NT2/D1 (cell line): ENCODE data around the gene FAAH.
A peak's percentile ranks its signal among the peaks of the same experiment; 100 is the strongest.

Experiments used
- DNase-seq: peaks from one replicate; pipeline ENCODE4 v3.0.0-alpha.2; 2011; ENCODE audit warnings: low read depth, low spot score
- H3K27me3 ChIP-seq: 2 replicates; pipeline ENCODE4 v1.6.0; 2011; ENCODE audit warnings: mild to moderate bottlenecking; ENCODE audit not compliant: insufficient read length, insufficient read depth
- H3K36me3 ChIP-seq: 2 replicates; pipeline ENCODE4 v1.6.1; 2011; ENCODE audit warnings: mild to moderate bottlenecking, low read length, mixed read lengths; ENCODE audit not compliant: insufficient read depth, insufficient read length
- H3K4me1 ChIP-seq: 2 replicates; pipeline ENCODE4 v1.5.1; 2011; ENCODE audit not compliant: insufficient read depth, insufficient read length
- H3K4me3 ChIP-seq: 2 replicates; pipeline ENCODE4 v1.5.1; 2011; ENCODE audit warnings: low read depth; ENCODE audit not compliant: insufficient read length
- H3K9ac ChIP-seq: 2 replicates; pipeline ENCODE4 v1.6.0; 2011; ENCODE audit warnings: low read depth; ENCODE audit not compliant: insufficient read length
- H3K9me3 ChIP-seq: 2 replicates; pipeline ENCODE4 v1.5.1; 2011; ENCODE audit warnings: mild to moderate bottlenecking, low read length; ENCODE audit not compliant: insufficient read depth
- SUZ12 ChIP-seq: IDR thresholded peaks from 2 replicates; pipeline ENCODE4 v1.6.1; 2011; ENCODE audit not compliant: insufficient read length, insufficient read depth; ENCODE audit errors: extremely low read depth
- YY1 ChIP-seq: IDR thresholded peaks from 2 replicates; pipeline ENCODE4 v1.6.1; 2011; ENCODE audit not compliant: insufficient read length, insufficient read depth
- ZNF274 ChIP-seq: IDR thresholded peaks from 2 replicates; pipeline ENCODE4 v1.6.1; 2011; ENCODE audit warnings: mild to moderate bottlenecking, low read depth, low read length

FAAH gene

DNA sequence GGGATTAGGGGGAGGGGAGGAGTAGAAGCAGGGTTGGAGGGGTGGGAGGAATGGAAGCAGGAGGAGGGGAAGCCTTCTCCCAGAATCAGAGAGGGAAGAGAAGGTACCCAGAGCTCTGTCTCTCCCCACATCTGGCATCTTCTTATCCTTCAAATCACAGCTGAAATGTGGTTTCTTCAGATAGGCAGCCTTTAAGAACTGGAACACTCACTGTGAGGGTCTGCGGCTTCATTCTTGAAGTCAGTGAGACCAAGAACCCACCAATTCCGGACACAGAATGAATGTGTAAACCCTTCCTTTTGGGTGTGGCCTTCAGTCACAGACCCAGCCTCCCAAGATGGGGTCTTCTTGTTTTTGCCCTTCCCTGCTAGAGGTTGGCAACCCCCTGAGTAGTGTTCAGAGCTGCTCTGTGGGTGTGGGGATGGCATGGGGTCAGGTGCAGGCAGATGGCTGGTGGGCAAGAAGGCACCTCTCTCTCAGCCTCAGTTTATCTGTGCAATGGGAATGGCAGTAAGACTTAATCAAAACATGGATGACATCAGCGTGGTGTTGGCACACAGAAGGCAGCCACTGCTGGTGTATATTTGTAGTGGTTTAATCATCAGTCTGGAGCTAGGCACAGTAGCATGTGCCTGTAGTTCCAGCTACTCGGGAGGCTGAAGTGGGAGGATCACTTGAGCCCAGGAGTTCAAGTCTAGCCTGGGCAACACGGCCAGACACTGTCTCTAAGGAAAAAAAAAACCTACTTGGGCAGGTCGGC is 7.2 kb downstream of the FAAH start:
- TF ChIP-seq ZNF274, result no peak
- TF ChIP-seq YY1, result no peak
- TF ChIP-seq SUZ12, result no peak
- Histone ChIP-seq H3K9me3 (no peaks in the 10 kb centered on the region), H3K9ac (peak overlapping the region; percentile 53), H3K27me3 (peaks cover 8% of the 10 kb centered on the region), H3K36me3 (no peaks in the 10 kb centered on the region), H3K4me1 (peaks cover 25% of the 10 kb centered on the region), H3K4me3 (no peak overlapping the region)
- DNase-seq, result no peak

DNA sequence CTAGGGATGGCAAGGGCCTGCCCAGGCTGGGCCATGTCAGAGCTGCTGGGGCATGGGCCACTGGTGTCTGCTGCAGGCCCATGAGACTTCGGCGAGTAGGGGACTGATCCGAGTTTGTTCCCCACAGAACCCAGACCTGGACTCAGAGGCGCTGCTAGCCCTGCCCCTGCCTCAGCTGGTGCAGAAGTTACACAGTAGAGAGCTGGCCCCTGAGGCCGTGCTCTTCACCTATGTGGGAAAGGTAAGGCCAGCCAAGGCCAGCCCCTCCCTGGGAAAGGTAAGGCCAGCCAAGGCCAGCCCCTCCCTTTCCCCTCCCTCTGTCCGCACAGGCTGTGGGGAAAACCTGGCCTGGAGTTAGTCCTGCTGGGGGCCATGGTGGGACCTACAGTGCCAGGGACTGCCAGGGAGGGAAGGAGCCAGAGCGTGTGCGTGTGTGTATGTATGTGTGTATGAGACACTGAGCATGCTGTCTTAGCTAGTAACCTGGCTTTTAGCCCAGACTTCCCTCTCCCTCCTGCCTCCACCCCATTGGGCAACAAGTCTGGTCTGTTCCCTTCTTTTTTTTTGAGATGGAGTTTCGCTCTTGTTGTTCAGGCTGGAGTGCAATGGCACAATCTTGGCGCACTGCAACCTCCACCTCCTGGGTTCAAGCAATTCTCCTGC is 8.0 kb downstream of the FAAH start:
- TF ChIP-seq SUZ12, result no peak
- no peak for TF ChIP-seq ZNF274
- no peak for TF ChIP-seq YY1
- H3K9ac ChIP-seq, result peak overlapping the region; percentile 53
- H3K36me3 ChIP-seq, result no peaks in the 10 kb centered on the region
- no peak overlapping the region for H3K4me3 ChIP-seq
- no peaks in the 10 kb centered on the region for H3K9me3 ChIP-seq
- H3K27me3 ChIP-seq, result peaks cover under 1% of the 10 kb centered on the region
- peaks cover 26% of the 10 kb centered on the region for H3K4me1 ChIP-seq
- no peak for DNase-seq

DNA sequence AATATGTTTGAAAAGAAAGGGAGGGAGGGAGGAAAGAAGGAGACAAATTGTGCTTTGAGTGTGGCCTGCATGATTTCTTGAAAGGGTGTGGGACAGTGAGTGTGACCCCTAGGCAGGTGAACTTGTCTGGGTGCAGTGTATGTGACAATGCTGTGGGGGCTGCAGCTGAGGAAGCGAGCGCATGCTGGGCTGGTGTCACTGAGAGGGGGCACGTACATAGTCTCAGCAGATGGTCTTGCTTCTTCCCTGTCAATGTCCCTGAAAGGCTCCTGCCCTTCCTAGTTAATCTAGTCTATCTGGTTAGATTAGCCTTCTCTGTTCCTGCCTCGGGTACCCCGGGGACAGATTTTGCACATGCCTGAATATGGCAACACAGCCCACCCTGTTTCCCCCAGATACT is 9.8 kb downstream of the FAAH start:
- Histone ChIP-seq H3K27me3 (peaks cover 3% of the 10 kb centered on the region), H3K9ac (no peak overlapping the region), H3K4me1 (peaks cover 33% of the 10 kb centered on the region), H3K36me3 (no peaks in the 10 kb centered on the region), H3K9me3 (no peaks in the 10 kb centered on the region), H3K4me3 (no peak overlapping the region)
- no peak for TF ChIP-seq ZNF274
- no peak for TF ChIP-seq SUZ12
- no peak for TF ChIP-seq YY1
- no peak for DNase-seq

DNA sequence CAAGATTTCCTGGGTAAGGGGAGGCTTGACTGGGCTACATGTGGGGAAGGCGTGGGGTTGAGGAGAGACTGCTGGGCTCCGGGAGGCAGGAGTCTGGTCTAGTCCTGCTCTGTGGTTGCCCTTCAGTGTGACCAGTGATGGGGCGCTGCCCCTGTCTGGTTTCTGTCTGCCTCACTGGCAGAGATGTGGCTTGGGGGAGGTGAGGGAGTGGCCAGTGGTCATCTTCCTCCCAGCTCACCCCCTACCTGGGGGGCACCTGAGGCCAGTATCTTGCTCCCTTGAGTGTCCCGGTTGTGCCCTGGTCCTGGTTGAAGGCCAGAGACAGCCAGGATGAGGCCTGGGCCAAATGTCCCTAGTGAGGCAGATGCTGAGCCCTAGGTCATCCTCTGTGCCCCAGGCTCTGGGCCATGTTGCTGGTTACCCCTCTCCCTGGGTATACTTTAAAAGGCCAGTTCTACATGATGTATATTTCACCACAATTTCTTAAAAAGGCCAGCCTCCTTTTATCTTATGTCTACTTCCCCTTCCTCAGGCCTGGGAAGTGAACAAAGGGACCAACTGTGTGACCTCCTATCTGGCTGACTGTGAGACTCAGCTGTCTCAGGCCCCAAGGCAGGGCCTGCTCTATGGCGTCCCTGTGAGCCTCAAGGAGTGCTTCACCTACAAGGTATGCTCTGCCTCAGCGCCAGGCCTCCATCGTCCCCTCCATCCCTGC is 10.5 kb downstream of the FAAH start:
- H3K36me3 ChIP-seq, result no peaks in the 10 kb centered on the region
- DNase-seq, result no peak

DNA sequence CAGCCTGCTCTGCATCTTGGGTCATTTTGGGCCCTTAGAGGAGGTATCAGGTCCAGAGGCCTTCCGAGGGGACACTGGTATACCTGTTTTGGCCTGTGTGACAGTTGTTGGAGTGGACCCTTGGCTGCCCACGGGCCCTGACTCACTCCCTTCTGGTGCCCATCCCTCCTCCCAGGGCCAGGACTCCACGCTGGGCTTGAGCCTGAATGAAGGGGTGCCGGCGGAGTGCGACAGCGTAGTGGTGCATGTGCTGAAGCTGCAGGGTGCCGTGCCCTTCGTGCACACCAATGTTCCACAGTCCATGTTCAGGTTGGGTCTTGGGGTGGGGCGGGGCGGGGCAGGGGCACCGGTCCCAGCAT is 11.1 kb downstream of the FAAH start:
- Histone ChIP-seq H3K27me3 (peaks cover 3% of the 10 kb centered on the region), H3K9me3 (no peaks in the 10 kb centered on the region), H3K4me1 (peaks cover 33% of the 10 kb centered on the region), H3K4me3 (no peak overlapping the region), H3K36me3 (no peaks in the 10 kb centered on the region), H3K9ac (no peak overlapping the region)
- TF ChIP-seq SUZ12, result no peak
- TF ChIP-seq YY1, result no peak
- no peak for TF ChIP-seq ZNF274
- no peak for DNase-seq

More for the DNA sequence above, 10.5 kb downstream of the FAAH start:
- Histone ChIP-seq H3K4me3 (no peak overlapping the region), H3K9me3 (no peaks in the 10 kb centered on the region), H3K27me3 (peaks cover 3% of the 10 kb centered on the region), H3K9ac (no peak overlapping the region), H3K4me1 (peaks cover 33% of the 10 kb centered on the region)
- no peak for TF ChIP-seq YY1
- no peak for TF ChIP-seq ZNF274
- TF ChIP-seq SUZ12, result no peak

DNA sequence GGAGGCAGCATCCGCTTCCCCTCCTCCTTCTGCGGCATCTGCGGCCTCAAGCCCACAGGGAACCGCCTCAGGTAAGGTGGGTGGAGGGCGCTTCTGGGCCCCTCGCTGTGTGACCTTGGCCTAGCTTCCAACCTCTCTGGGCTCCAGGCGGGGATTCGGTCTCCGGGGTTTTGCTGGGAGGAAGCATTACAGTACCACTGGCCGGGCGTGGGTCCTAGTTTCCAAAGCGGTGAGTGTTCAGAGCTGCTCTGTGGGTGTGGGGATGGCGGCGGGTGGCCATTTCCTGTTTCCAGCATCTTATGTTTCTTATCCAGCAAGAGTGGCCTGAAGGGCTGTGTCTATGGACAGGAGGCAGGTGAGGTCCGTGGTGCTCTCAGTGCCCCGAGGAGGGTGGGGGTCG is 11.6 kb downstream of the FAAH start:
- DNase-seq, result no peak
- H3K4me1 ChIP-seq, result peaks cover 33% of the 10 kb centered on the region
- H3K9me3 ChIP-seq, result no peaks in the 10 kb centered on the region
- peaks cover 3% of the 10 kb centered on the region for H3K27me3 ChIP-seq
- H3K4me3 ChIP-seq, result no peak overlapping the region
- no peaks in the 10 kb centered on the region for H3K36me3 ChIP-seq
- peak overlapping the region; percentile 77 for H3K9ac ChIP-seq
- TF ChIP-seq SUZ12, result no peak
- TF ChIP-seq ZNF274, result no peak
- no peak for TF ChIP-seq YY1

DNA sequence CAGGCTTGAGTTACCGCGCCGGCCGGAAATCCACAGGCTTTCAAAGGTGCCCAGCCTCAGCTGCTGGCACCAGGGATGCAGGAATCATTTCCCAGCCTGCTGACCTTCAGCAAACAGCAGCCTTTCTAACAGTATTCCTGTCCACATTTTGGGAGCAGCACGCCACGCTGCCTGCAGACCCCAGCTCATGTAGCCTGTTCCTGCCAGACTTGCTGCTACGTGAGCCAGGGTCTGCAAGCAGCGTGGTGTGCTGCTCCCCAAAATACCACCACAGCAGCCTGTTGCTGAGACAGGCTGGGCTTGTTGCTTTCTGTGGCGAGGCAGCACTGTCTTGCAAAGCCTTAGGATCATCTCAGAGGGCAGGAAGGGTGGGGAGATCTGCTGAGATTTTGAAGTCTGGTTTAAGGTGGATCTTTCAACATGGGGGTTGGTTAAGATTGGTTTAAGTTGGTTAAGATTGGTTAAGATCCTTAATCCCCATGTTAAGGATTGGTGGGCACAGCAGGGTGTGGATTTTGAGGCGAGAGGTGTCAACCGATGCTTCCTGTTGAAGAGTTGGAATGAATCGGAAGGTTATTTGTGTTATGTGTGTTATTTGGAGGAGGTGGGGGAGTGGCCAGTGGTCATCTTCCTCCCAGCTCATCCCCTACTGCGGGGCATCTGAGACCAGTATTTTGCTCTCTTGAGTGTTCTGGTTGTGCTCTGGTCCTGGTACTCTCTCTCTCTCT is 12.9 kb downstream of the FAAH start:
- H3K36me3 ChIP-seq, result no peaks in the 10 kb centered on the region
- peak overlapping the region; percentile 8 for H3K4me3 ChIP-seq
- TF ChIP-seq ZNF274 (no peak), YY1 (no peak), SUZ12 (no peak)
- H3K9ac ChIP-seq, result peak overlapping the region; percentile 73
- H3K27me3 ChIP-seq, result peaks cover 3% of the 10 kb centered on the region
- no peaks in the 10 kb centered on the region for H3K9me3 ChIP-seq
- peak; percentile 27 for DNase-seq
- peaks cover 27% of the 10 kb centered on the region for H3K4me1 ChIP-seq
